Activated T-cell treated with anti-CD3 and anti-CD28 coated beads, Interleukin-2, amount 50 U/mL, for 1 hour (primary cell): Measurements from ENCODE around the gene HYDIN.
"Not testable (repeated sequence)": the region's sequence is repeated elsewhere in the genome, so short reads cannot be mapped to it uniquely, and the experiment has no call there.

Experiments used
- DNase-seq: peaks from one replicate; pipeline ENCODE4 v3.0.0-alpha.2; 2020

Gene HYDIN

DNA sequence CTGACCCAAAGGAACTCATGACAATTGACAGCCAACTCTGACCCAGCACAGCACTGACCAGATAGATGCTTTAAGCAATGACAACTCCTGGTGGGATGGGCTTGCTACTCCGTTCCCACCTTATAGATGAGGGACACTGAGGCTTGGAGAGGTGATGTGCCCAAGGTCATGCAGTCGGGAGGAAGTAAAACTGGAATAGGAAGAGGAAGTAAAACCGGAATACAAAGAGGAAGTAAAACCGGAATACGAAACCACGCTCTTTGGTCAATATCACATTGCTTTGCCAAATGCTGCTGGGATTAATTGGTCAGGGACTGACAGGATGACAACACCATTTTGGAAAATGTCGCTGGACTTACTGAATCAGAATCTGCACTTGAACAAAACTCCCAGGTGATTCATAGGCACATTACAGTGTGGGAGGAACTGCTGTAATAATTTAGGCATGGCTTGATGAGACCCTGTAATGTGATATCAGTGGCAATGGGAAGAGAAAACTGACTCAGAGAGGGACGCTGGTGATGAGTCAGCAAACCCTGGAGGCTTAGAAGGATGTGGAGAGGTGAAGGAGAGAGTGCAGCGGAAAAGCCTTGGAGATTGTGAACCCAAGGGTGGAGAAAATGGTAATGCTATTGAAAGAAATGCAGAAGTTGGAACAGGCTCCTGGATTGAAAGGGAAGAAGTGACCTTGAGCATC, 243.4 kb downstream of the HYDIN start:
- not testable (repeated sequence) for DNase-seq

DNA sequence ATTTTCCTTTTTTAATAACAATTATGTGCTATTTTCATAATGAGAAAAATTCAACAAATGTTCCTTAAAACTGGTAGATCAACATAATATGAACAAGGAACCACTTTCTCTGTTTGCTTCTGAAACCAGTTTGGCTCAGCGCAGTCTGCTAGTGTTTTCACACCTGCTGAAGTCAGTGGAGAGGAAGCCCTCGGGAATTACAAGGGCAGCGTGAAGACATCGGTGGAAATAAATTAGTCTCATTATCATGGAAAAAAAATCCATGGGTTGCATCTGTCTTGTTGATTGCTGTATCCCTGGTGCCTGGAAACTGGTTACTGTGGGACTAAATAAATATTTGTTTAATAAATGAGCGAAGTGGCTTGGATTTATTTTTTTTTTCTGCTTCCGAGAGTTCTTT, 245.8 kb downstream of the HYDIN start:
- DNase-seq, result not testable (repeated sequence)

DNA sequence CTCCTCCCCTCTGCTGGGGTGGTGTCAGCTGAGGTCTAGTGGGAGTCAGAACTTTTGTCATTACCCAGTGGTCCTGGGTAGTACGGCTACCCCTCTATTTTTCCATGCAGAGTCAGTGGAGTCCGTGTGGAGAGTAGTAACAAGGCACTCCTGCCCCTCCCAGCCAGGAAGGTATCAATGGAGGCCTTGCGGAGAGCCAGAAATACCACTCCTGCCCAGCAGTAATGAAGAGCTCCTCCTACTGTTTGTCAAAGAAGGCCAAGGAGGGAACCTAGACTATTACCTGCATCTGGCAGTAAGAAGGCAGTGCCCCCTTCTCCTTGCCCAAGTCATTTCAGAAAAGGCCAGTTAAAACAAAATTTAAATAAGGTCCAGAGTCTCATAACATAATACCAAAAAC, 262.2 kb downstream of the HYDIN start:
- DNase-seq, result not testable (repeated sequence)

DNA sequence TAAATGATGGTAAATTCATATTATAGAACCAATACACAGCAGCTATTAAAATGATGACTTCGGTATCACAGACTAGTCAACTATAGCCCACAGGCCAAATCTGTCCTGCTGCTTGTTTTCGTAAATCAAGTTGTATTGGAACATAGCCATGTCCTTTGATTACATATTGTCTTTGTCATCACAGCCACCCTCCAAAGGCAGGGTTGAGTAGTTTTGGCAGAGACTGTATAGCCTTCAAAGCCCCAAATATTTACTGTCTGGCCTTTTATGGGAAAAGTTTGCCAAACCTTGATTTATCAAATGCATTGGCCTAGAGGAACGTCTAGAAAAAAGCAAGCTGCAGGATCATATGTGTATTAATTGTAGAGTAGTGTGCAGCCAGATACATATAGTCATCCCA, 270.4 kb downstream of the HYDIN start:
- DNase-seq, result not testable (repeated sequence)

DNA sequence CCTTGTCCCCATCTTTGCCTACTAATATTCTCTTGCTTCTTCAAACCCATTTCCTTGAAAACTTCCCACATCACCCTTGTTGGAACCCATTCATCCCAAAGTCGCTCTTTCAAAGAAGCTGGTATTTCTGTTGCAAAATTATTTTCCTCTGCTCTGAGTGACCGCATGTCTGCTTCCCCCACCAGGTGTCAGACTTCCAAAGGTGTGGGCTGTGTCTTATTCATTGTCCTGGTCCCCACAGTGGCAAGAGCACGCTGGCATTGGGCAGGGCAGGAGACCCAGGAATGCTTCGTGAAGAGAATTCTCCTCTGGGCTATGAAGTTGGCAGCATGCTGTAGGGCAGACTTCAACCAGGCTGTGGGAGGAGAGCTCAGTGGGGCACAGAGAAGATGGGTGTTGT, 275.6 kb downstream of the HYDIN start:
- DNase-seq, result not testable (repeated sequence)

DNA sequence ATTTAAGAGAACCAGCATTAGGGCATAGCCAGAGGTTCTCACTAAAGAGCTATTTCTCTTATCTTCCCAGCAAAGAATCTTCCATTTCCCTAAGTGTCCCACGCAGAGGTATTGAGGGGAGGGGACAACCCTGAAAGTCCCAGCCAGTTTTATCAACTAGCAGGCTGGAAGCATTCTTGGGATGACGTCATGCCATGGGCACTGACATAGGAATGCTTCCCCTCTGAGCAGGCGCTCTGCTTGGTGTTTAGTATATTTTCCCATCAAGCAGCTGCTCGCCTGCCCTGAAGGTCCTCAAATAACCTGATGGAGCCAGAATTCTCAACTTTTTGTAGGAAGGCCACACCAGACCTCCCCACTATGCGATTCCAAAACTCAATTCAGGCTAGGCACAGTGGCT, 276.7 kb downstream of the HYDIN start:
- not testable (repeated sequence) for DNase-seq

DNA sequence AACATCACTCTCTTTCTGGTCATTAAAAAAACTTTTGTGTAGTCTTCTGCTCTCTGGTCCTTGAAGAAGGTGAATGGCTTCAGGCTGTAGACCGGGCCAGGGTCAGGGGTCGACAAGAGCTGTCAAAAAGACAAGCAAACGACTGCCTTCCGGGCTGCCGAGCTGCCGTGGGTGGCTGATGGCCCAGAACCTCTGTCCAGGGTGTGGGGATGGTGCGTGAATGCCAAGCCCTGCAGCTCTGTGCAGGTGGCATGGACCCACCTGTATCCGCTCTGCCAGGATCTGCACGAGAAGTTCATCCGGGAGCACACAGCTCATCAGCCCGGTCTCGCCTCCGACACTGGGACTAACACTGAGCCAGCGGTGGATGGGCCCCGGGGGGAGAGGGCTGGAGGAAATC, 287.0 kb downstream of the HYDIN start:
- not testable (repeated sequence) for DNase-seq

DNA sequence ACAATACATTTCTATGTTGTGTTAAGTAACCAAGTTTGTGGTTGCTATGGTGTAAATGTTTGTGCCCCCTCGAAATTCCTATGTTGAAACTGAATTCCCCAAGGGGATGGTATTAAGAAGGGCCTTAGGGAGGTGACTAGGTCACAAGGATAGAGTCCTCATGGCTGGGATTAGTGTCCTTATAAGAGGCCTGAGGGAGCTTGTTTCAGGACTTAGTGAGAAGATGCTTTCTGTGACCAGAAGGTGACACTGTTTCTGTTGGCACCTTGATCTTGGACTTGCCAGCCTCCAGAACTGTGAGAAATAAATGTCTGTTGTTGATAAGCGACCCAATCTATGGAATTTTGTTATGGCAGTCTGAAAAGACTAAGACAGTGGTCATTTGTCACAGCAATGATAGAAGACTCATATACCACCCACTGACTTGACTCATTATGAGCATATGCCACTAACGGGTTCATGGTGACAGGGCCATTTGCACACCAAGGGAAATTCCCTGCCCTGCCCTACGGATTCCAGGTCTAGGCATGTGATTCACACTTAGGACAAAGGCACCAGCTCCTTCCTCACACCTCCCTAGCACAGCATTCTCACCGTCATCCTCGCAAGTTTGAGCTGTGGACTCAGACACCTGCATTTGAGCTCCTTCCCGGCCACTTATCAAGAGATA, 290.7 kb downstream of the HYDIN start:
- not testable (repeated sequence) for DNase-seq

DNA sequence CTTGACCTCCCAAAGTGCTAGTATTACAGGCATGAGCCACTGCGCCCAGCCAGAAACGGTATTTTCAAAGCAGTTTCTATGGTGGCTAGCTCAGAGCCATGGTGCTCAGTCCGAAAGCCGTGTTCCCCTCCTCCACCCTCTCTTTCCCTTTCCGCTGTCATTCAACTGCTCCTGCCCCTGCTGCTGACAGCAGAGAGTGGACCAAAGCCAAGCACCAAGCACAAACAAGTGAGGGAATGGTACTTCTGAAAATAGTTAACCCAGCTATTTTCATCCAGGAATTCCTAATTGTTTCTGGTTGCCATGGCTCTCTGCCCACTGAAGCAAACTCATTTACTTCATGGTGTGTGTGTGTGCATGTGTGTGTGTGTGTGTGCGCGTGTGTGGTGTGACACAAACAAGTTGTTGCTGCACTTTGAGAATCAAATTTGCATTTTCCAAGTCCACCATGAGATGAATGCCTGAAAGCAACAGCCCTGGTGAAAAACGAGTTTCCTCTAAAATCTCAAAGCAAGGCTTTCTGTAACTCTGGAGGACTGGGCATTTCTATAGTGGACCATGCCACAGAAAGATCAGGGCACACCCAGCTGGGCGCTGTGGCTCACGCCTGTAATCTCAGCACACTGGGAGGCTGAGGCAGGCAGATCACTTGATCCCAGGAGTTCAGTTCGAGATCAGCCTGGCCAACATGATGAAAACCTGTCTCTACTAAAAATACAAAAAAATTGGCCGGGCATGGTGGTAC, 293.6 kb downstream of the HYDIN start:
- DNase-seq, result not testable (repeated sequence)

DNA sequence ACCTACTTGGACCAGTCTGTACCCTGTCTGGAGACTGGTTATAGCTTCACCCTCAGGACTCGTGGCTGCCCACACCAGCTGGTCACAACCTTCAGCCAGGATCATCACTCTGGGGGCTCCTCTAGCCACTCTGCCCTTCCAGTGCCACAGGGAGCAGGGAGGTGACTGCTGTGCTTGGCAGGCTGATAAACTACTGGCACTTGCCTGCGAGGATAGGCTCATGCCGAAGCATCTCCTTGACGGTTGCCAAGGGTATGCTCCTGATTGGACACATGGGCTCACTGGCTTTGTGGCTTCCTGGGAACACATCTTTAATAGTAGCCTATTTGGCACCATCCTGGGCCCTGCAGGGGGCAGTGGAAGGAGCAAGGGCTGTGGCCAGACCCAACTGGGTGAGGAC, 295.2 kb downstream of the HYDIN start:
- DNase-seq, result not testable (repeated sequence)

DNA sequence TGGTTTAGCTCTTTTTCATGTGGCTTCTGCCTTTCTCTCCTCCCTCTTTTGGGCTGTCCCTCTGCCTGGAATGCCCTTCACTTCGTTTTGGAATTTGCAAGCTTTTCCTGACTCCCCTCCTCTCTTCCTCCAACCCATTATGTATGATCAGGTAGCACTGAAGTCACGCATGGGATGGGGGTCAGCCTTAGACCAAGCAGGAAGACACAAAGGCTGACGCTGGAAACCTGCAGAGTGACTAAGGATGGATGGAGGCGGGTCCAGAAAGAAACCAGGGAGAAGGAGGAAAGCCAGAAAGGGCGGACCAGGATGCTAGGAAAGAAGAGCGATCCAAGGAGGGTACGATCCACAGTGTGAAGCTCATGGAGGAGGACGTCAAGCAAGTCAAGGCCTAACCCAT, 296.8 kb downstream of the HYDIN start:
- DNase-seq, result not testable (repeated sequence)

DNA sequence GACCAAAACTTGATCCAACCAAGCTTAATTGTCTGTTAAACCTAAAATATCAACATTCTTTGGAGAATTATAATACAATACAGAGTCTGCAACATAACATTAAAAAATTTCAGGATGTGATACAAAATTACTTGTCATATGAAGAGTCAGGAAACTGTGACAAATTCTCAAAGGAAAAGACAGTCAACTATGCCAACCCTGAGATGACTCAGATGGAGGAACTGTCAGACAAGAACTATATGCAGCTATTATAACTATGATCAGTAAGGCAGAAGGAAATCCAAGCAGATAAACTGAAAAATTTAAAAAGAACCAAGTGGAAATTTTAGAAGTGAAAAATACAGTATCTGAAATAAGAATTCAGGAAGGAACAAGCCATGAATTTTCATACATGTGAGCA, 299.8 kb downstream of the HYDIN start:
- not testable (repeated sequence) for DNase-seq

DNA sequence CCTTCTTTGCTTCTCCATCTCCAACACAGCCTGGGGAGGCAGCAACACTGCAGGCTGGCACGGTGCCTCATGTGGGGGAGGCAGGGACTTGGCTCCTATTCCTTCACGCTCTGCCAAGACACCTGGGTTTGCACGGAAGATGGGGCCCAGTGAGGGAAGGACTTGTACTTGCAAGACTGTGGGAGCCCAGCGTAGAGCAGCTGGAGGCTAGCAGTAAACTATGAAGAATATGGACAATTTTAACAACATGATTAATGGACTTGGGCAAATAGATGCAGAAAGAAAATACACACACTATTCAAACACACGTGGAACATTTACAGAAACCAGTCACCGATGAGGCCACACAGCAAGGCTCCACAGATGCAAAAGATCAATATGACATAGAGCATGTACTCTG, 308.4 kb downstream of the HYDIN start:
- not testable (repeated sequence) for DNase-seq

DNA sequence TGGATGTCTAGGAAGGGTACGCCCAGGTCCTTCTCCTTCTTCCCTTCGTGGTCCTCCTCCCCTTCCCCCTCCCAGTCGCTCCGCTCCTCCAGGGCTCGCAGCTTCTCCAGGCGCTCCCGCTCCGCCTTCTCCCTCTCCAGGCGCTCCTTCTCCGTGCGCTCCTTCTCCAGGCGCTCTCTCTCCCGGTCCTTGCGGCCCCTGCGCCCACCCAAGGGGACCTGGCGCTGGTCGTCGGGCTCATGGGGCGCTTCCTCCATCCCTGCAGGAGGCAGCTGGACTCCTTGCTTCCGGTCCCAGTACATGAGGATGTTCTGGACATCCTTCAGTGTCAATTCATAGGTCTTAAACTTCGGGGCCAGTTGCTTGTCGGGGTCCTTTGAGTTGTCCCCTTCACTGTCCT, 309.9 kb downstream of the HYDIN start:
- not testable (repeated sequence) for DNase-seq

DNA sequence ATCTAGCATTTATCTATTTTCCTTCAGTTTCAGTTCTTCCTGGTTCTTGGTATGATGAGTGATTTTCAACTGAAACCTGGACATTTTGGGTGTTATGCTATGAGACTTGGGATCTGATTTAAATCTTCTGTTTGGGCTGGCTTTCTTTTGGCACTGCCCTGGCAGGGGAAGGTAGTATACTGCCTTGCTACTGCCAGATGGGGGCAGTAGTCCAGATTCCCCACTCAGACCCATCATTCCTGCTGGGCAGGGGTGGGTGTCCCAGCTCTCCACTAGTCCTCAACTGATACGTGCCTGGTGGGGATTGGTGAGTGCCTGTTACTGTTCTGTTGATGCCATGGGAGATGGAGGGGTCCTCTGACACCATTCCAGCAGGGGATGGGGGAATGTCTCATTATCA, 342.3 kb downstream of the HYDIN start:
- not testable (repeated sequence) for DNase-seq

DNA sequence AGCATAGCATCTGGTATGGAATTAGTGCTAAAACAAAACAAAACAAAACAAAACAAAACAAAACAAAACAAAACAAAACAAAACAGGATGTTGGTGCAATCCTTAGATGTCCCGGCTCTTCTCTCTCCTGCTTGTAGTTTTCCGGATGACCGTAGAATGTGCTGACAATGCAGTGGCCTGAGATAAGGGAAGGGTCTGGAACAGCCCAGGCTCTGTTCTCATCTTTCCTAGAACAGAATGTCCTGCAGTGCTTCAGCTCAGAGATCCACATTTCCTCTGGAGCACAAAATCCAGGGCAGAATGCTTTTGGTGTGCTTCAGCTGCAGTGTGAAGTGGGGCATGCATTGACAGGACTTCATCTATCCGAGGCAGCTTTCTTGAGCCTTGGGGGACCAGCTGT, 345.9 kb downstream of the HYDIN start:
- not testable (repeated sequence) for DNase-seq

DNA sequence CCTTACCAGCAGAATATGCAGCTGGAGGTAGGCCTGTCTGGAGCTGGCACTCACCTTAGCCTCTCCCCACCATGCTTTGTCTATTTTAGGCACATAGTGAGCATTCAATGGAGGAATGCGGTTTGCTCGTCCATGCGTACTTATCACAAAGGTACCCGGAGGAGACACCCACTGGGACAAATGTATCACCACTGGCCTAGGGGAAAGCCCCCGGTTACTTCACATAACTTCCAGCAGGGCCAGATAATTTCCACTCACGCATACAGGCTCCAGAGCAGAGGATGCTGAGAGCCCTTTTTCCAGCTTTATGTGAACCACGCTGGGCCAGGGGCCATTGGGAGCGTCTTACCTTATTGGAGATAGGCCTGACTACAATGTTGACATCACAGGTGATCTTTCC, 348.2 kb downstream of the HYDIN start:
- DNase-seq, result not testable (repeated sequence)

DNA sequence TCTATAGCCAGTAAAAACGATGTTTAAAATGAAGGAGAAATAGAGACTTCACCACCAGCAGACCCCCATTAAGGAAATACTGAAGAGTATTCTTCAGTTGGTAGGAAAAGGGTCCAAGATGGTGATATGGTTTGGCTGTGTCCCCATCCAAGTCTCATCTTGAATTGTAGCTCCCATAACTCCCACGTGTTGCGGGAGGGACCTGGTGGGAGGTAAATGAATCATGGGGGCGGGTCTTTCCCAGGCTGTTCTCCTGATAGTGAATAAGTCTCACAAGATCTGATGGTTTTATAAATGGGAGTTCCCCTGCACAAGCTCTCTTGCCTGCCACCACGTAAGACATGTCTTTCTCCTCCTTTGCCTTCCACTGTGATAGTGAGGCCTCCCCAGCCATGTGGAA, 352.6 kb downstream of the HYDIN start:
- DNase-seq, result not testable (repeated sequence)

DNA sequence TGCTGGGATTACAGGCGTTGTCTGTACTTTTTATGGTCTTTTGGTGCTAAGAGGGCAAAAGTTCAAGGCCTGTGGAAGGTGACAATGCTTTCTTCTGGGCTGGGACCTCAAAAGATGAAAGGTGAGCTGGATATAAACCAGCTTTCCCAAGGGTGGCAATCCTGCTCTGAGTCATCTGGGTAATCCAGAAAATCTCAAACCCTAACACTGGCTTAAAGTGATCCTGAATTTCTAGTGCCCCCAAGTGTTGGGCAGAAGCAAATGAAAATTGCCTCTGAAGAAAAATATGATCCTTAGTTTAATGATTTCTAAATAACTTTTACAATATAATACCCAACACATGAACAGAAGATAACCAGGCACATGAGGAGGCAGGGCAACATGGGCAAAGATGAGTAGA, 354.1 kb downstream of the HYDIN start:
- DNase-seq, result not testable (repeated sequence)

DNA sequence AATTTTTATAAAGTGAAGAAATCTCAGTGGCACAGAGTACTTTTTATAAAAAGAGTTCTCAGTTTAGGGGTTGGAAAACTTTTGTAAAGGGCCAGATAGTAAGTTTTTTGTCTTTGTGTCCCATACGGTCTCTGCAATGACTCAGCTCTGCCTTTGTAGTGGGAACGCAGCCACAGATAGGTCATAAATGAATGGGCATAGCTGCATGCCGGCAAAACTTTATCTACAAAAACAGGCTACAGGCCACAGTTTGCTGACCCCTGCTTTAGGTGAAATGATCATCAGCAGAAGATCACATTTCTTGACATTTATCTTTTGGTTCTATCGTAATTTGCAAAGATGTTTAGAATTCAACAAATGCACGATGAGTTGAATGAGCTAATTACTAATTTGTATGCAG, 365.8 kb downstream of the HYDIN start:
- not testable (repeated sequence) for DNase-seq

DNA sequence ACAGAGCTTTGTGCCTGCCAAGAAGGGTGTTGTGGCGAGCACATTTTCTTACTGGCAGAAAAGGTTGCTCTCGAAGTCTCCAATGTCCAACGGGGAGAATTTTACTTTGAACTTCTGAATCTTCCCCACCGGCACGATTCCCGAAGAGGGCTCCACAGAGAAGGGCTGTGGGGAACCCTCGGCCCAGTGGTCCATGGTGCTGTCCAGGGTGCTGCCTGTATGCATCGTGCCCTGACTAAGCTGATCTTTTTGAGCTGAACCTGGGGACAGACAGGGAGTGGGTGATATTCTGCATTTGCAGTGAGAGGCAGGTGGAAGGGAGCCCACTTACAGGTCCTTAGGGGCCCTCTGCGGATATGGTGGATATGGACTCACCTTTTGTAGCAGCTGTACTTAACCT, 368.5 kb downstream of the HYDIN start:
- DNase-seq, result not testable (repeated sequence)

DNA sequence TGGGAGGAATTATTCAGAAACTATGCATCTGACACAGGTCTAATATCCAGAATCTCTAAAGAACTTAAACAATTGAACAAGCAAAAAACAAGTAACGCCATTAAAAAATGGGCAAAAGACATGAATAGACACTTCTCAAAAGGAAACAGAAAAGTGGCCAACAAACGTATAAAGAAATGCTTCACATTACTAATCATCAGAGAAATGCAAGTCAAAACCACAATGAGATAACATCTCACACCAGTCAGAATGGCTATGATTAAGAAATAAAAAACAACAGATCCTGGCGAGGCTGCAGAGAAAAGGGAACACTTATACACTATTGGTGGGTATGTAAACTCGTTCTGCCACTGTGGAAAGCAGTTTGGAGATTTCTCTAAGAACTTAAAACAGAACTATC, 379.2 kb downstream of the HYDIN start:
- DNase-seq, result not testable (repeated sequence)

DNA sequence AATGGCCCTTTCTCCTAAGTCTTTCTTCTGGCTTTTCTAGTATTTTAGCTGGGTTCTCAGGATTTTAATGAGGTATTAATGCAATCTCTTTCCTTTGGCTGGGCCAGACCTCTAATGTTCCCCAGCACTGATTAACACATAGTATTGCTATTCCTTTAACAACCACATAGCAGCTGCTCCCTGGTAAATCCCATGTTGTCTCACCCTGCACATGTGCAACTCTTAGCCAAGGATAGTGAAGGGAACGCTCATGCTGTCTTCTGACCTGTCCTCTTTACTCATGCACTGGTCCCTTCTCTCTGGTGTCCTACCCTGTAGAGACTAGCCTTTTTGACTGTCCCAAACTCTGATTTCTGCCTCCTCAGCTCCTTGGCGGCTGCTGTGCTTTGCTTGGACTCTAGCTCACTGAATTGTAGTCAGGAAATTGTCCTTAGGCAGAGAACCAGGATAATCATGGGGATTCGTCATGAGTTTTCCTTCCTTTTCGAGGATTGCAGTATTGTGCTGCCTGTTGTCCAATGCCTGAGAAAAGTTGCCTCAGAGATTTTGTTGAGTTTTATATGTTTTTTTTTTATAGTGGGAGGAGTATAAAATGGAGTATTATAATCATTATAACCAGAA, 406.9 kb downstream of the HYDIN start:
- not testable (repeated sequence) for DNase-seq
